Femur (tissue), 1 donor: ENCODE measurements around the gene RFX1.
A peak's percentile ranks its signal among the peaks of the same experiment; 100 is the strongest.
"Not testable (repeated sequence)": the region's sequence is repeated elsewhere in the genome, so short reads cannot be mapped to it uniquely, and the experiment has no call there.

ENCODE experiments used
- DNase-seq: peaks from one replicate; pipeline ENCODE4 v3.0.0-alpha.2; 2017

RFX1 gene

GRCh38 chr19:14006085-14006765 lies at the start of gene RFX1:
TSS of gene RFX1 (minus strand) at chr19:14006320. CDS start at chr19:13993843, 12,477 bp downstream.
- DNase-seq, result peak; percentile 100

GRCh38 chr19:14055396-14055795 lies 49.3 kb upstream of the RFX1 start:
- no peak for DNase-seq

GRCh38 chr19:14054721-14055120 lies 48.6 kb upstream of the RFX1 start:
- no peak for DNase-seq

GRCh38 chr19:14054099-14054498 lies 48.0 kb upstream of the RFX1 start:
- DNase-seq, result no peak

GRCh38 chr19:14053500-14053899 lies 47.4 kb upstream of the RFX1 start:
- DNase-seq, result no peak

- no peak for DNase-seq
These were observed 46.9 kb upstream of the RFX1 start for GRCh38 chr19:14053032-14053431.

- DNase-seq, result no peak
These were observed 46.4 kb upstream of the RFX1 start for GRCh38 chr19:14052470-14052869.

- no peak for DNase-seq
These were observed 45.9 kb upstream of the RFX1 start for GRCh38 chr19:14051980-14052379.

- not testable (repeated sequence) for DNase-seq
These were observed 44.8 kb upstream of the RFX1 start for GRCh38 chr19:14050961-14051360.

GRCh38 chr19:14050512-14050911 lies 44.4 kb upstream of the RFX1 start:
- DNase-seq, result no peak

- DNase-seq, result no peak
These were observed 42.5 kb upstream of the RFX1 start for GRCh38 chr19:14048443-14049153.

- not testable (repeated sequence) for DNase-seq
These were observed 41.7 kb upstream of the RFX1 start for GRCh38 chr19:14047866-14048265.

- DNase-seq, result peak; percentile 75
These were observed 36.8 kb upstream of the RFX1 start for GRCh38 chr19:14042659-14043608.

GRCh38 chr19:14039181-14039580 lies 33.1 kb upstream of the RFX1 start:
- DNase-seq, result no peak

- DNase-seq, result no peak
These were observed 29.6 kb upstream of the RFX1 start for GRCh38 chr19:14035706-14036105.

GRCh38 chr19:14035159-14035558 lies 29.0 kb upstream of the RFX1 start:
- DNase-seq, result not testable (repeated sequence)

- no peak for DNase-seq
These were observed 27.8 kb upstream of the RFX1 start for GRCh38 chr19:14033946-14034345.

GRCh38 chr19:14031719-14032480 lies 25.8 kb upstream of the RFX1 start, which contains the start of gene IL27RA:
TSS of gene IL27RA (plus strand) at chr19:14031762. CDS start at chr19:14031873, 111 bp downstream.
- DNase-seq, result peak; percentile 76

- no peak for DNase-seq
These were observed 25.0 kb upstream of the RFX1 start for GRCh38 chr19:14030997-14031718.

GRCh38 chr19:14028901-14029300 lies 22.8 kb upstream of the RFX1 start:
- DNase-seq, result no peak

- no peak for DNase-seq
These were observed 21.8 kb upstream of the RFX1 start, which contains the start of gene RLN3 for GRCh38 chr19:14027856-14028450. TSS of gene RLN3 (plus strand) at chr19:14028148. CDS start at chr19:14028205, 57 bp downstream.
